HG03439 (cell line): ENCODE data around the gene SS18L1.
A peak's percentile ranks its signal among the peaks of the same experiment; 100 is the strongest.
"Not testable (repeated sequence)": the region's sequence is repeated elsewhere in the genome, so short reads cannot be mapped to it uniquely, and the experiment has no call there.

Source experiments
- ATAC-seq: cut with Tn5 transposase; IDR thresholded peaks from one replicate; pipeline ENCODE4 v1.9.1; 2021; ENCODE audit warnings: mild to moderate bottlenecking, moderate library complexity; ENCODE audit not compliant: unreplicated experiment

Gene SS18L1, protein sequence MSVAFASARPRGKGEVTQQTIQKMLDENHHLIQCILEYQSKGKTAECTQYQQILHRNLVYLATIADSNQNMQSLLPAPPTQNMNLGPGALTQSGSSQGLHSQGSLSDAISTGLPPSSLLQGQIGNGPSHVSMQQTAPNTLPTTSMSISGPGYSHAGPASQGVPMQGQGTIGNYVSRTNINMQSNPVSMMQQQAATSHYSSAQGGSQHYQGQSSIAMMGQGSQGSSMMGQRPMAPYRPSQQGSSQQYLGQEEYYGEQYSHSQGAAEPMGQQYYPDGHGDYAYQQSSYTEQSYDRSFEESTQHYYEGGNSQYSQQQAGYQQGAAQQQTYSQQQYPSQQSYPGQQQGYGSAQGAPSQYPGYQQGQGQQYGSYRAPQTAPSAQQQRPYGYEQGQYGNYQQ

DNA sequence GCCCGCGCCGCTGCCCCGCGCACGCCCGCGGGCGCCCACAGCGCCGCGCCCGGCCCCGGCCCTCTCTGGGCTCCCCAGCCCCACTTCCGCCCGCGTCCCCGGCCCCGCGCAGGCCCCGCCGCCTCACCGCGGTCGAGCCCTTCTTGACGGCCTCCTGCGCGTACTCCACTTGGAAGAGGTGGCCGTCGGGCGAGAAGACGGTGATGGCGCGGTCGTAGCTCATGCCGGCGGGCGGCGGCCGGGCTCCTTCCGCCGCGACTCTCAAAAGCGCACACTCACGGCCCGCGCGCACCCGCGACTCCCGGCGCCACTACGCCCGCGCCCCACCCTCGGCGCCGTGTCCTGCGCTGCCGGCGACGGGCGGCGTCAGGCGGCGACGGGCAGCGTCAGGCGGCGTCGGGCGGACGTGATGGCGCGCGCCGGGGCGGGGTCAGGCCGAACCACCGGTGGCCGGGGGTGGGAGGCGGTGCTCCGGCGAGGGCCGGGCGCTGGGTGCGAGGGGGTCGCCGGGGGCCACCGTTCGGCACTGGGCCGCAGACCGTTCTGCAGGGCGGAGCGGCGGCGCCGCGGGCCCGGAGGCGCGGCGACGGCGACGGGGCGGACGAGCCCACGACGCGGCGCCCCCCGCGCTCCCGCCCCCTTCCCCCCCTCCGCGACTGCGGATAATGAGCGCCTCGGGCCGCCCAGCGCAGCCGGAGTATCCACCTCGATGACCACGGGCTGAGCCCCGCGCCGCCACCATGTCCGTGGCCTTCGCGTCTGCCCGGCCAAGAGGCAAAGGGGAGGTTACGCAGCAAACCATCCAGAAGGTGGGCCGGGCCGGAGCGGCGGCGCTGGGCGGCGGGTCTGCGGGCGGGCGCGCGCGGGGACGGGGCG lies at the start of gene SS18L1, which contains the start of gene PSMA7:
TSS of gene SS18L1 (plus strand) at position 689 of the 876 bp plus-strand sequence. CDS start at position 741, 52 bp downstream.
TSS of gene PSMA7 (minus strand) at position 314 of the 876 bp plus-strand sequence. CDS start at position 223, 91 bp downstream.
- peak; percentile 66 for ATAC-seq

DNA sequence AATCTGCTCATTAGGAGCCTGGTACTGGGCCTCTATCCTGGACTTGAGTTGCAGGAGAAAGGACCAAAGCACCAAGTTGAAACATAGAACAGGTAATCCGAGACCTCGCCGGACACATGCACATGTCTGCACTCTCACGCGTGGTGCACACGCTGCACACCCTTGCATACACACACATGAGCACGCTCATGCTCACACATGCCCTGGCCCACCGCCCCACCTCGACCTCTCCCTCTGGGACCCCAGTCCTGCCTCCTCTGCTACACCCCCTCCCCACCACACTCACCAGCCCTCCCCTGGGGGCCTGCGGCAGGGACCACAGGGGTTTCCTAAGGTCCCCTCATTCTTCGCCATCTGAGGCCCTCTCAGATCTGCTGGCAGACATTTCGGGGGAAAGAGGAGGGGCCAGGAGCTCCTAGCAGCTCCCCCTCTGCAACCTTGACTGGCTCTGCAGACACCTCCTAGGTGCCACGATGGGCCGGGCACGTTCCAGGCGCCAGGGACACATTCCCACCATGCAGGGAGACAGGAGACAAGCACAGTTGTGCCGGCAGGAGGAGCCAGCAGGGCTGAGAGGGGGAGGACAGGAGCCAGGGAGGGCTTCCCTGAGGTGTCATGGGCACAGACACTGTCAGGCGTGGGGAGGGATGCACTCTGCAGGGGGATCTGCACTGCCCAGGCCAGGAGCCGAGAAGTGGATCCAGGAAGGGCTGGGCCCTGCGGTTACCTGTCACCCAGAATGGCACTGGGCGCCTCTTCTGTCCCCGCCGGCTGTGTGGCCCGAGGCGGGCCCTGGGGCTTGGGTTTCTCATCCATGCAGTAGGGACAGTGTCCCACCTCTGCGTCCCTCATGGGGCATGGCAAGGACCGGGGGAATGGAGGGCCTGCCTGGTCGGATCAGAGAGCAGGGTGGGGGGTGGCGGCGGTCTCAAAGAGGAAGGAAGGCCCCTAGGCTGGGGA lies 46.9 kb upstream of the SS18L1 start:
- ATAC-seq = no peak

DNA sequence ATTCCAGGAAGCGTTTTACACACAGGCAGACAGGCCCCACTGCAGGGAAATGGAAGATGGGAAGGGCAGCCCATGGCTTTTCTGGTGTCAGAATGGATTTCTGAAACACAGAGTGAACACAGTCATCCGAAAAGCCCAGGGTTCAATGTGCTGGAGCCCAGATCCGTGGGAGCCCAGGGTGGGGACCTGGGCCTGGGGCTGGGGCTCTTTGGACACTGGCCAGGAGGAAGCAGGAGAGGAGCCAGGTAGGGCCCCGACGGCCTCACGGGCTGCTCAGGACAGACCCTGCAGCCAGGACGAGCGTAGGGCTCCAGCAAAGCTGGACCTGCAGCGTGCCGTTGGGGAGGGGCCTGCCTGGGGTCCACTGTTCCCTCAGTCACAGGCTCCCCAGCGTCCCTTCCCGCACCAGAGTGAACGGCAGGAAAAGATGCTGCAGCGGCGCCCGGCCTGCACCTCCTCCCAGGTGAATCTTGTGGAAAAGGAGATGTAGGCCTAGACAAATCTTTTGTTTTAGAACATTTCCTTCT lies 45.6 kb upstream of the SS18L1 start:
- ATAC-seq = no peak

DNA sequence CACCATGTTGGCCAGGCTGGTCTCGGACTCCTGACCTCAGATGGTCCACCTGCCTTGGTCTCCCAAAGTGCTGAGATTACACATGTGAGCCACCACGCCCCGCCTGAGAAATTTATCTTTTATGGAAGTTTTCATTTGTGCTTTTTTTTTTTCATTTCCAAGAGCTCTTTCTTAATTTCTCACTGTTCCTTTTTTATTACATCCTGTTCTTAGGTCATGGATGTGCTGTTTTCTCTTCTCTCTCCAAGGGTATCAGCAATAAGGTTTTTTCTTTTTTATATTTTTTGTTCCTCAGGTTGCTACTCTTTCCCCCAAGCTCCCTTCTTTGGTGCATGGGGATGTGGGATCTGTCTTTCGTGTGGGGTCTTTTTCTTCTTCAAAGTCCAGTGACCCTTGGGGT lies 42.5 kb upstream of the SS18L1 start:
- ATAC-seq = no peak

DNA sequence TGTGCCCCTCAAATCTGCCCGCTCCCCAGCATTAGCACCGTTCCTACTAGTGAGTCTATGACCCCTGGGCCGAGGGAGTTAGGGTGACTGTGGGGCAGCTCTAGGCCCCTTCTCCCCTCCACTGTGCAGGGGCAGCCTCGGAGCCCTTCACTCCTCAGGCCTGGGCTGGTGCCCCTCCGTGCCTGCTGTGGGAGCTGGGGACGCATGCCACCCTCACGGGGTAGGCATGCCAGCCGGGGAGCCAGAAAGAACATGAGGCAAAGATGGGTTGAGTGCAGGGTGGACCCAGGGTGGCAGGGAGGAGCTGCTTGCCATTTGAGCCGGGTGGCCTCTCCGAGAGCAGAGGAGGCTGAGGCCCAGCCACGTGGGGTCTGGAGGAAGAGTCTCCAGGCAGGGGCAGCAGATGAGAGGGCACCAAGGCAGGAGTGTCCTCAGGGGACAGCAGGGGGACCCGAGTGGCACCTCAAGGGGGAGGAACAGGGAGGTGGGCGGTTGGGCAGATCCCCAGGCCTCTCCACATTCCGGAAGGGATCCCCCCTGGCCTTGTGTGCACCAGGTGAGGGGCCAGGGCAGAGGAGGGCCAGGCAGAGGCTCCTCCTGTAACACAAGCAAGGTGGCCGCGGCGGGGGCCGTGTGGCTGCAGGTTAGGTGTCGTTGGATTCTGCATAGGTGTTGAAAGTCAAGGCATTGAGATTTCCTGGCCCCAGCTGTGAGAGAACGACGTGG lies 39.9 kb upstream of the SS18L1 start:
- ATAC-seq = no peak

DNA sequence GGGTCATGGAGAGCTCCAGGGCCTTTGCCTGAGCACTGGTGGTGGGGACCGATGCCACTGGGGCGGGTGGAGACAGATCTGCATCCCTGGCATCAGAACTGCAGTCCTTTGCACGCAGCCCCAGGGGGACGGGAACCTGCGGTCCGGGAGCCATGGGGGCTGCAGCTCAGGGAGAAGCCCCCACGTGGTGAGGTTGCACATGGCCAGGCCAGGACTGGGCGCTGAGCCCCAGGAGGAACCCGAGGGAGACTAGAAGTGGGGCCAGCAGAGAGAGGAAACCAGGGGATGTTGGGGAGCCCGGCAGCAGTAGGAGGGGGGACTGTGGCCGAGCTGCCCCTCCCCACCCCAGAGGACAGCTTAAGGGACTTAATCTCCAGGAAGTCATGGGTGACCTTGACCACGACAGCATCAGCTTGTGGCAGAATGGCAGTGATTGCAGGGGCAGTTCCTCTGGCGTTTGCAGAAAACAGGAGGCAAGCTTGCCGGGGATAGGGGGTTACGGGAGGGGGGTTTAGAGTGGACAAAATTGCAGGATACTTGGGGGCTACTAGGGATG lies 39.3 kb upstream of the SS18L1 start:
- ATAC-seq = no peak

DNA sequence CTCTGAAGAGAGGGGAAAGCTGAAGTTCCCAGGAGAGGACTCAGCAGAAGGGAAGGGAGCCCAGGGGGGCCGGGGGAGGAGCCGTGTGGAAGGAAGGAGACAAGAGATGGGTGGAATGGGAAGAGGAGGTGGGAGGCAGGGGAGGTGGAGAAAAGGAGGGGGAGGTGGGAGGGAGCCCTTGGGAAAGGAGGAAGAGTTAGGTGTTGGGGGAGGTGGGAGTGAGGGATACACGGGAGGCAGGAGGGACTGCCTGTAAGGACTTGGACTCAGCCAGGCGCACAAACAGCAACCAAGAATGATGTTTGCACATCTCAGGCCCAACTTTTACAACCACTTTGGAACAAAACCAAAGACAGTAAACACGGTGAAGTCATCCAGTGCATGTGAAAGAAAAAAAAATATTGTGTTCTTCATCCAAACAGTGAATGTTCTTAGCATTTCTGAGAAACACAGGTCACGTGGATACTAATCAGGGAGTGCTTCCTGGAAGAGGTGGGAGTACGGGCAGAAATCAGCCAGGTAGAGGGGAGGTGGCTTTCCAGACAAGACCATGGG lies 38.7 kb upstream of the SS18L1 start:
- ATAC-seq = no peak

DNA sequence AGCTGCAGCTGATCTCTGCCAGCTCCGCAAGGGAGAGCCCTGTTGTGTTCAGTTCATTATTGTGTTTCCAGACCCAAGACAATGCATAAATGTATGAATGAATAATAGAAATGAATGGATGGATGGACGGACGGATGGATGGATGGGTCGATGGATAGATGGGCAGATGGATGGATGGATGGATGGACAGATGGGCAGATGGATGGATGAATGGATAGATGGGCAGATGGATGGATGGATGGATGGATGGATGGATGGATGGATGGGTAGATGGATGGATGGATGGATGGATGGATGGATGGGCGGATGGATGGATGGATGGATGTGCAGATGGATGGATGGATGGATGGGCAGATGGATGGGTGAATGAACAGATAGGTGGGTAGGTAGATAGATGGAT lies 38.0 kb upstream of the SS18L1 start:
- ATAC-seq = no peak

DNA sequence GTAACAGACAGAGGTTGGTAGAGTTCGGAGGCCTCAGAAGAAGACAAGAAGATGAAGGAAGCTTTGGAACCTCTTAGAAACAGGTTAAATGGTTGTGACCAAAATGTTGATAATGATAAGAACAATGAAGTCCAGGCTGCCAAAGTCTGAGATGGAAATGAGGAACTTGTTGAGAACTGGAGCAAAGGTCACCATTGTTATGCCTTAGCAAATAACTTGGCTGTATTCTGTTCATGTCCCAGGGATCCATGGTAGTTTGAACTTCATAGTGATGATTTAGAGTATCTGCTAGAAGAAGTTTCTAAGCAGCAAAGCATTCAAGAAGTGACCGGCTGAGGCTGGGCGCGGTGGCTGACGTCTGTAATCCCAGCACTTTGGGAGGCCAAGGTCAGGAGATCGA lies 32.4 kb upstream of the SS18L1 start:
- no peak for ATAC-seq

DNA sequence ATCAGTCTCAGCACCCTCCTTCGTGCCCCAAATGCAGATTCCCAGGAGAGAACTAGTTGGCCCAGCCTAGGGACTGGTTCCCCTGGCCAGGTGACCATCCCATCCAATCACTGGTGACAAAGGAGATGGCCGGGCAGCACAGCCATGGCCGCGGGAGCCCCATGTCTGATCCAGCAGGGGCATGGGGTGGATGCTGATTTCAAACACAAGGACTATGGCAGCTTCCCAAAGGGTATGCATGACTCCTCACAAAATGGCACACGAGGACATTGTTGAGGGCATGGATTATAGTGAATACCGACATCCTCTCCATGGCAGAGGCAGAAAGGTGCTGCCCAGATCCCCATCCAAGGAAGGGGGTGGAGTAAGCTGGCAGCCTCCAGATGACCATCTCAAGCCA lies 31.2 kb upstream of the SS18L1 start:
- no peak for ATAC-seq

DNA sequence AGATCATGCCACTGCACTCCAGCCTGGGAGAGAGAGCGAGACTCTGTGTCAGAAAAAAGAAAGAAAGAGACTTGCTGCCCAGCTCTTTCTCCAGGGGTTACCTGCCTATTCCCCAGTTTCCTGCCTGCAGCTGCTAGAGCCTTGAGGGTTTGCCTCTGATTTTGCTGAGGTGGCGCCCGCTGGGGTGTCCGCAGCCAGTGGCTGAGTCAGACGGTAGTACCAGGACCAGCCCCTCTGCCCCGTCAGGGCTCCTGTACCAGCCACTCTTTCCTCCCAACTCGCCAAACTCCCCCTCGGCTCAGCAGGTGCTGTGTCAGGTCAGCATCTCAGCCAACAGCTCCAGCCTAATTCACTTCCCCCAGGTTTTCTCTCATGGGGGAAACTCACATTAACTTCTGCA lies 28.7 kb upstream of the SS18L1 start:
- no peak for ATAC-seq

DNA sequence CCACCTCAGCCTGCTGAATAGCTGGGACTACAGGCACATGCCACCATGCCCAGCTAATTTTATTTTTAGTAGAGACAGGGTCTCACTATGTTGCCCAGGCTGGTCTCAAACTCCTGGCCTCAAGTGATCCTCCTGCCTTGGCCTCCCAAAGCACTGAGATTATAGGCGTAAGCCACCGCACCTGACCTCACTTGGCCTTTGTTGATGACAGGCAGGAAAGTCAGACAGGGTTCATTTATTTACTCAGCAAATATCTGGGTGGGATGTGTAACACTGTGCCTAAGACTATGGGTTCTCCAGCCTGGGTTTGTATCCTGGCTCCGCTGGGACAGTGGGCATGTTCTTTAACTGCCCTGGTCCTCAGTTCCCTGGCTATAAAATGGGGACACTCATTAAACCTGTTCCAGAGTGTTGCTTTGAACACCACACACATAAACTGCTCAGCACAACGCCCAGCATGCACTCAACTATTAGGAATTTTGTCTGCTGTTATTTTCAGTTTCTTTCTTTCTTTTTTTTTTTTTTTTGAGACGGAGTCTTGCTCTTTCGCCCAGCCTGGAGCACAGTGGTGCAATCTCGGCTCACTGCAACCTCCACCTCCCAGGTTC lies 27.7 kb upstream of the SS18L1 start:
- ATAC-seq = not testable (repeated sequence)

DNA sequence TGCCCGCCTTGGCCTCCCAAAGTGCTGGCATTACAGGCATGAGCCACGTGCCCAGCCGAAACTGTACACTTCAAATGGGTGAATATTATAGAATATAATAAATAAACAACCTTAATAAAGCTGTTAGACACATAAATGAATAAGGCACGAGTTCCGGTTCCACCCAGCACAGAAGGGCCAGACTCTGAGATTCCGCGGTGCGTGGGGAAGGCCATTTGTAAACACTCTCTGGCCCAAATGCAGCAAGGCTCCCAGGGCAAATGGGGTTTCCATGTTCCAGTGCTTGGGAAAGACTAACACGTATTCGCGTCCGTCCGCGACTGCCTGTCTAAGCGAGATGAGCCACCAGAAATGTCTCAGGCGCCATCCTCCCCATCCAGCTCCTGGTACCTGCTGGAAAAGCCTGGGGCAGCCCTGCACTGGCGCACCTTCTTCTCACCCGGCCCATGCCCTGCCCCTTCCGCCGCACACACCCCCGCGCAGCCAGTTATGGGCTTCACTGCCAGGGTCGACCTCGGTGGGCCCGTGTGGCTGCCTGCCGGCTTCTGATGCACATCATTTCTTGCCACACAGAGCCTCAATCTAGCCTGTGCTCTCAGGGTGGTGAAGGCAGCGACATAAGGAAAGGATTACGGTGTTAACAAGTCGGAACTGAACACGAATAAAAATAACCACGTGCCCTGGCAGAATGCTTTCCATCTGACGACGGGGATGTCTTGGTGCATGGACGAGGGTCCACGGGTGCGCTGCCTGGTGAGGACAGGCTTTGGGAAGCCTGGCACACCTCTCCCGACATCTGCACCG lies 26.8 kb upstream of the SS18L1 start:
- no peak for ATAC-seq

DNA sequence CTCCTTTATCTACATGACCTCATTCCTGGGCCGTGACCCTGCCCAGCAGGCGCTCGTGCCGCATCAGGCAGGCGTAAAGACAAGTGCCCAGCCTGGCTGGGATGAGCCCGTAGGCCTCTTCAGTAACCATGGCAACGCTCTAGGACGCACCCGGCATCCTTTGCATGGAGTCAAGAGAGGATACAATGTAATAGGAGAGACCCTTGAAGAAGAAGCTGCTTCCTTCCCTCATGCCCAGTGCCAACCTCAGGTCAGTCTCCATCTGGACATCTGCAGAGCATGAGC lies 26.3 kb upstream of the SS18L1 start:
- no peak for ATAC-seq

DNA sequence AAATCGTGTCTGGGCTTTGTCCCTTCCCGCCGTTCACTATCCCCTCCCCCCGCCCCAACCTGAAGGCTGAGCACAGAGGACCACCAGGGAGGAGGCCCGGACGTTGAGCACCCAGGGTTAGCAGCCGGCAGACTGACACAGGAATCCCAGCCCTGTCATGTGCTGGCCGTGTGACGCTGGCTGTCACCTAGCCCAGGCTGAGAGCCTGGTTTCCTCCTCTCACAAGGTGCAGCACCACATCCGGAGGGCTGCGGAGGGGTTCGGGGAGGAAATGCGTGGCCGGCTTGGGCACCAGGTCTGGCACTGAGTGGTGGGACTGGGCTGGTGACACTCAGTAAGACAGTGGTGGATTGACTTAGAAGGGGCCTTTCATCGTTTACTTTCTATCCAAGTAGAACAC lies 25.9 kb upstream of the SS18L1 start:
- no peak for ATAC-seq

DNA sequence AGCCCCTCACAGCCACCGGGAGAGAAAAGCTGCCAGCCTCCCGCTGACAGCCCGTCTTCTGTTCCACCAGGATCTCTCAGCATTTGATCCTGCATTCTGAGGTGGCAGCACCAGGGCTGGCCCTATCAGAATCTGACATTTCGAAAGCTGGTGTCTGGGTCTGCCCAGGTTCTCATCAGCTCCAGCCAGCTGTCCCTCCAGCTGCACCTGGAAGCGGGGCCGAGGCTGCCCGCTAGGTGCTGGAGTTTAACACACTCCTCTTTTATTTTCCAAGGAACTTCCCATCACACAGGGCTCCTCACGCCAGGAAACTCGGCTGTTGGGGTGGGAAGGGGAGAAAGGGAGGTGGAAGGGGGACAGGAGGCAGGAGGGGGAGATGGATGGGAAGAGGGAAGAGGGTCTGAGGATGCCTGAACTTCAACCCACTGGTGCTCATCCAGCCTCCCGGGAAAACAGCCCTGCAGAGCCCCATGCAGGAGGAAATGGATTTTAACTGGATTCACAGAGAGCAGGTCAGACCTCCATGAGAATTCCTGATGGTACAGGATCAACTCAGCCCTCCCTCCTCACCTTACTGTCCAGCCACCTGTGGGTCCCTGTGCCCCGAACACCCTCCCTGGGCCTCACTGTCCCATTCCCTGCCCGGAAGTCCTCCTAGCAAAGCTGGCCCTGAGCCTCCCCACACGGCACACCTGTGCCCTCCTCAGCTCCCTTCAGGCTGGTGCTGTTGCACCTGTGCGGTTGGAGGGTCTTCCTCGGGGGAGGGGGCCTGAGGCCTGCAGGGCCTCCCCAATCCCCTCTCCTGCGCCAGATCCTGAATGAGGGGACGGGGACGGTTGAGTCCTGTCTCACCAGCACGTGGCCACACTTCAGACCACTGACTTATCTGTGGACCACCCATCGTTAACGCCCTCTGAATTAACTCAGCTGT lies 25.2 kb upstream of the SS18L1 start:
- no peak for ATAC-seq

DNA sequence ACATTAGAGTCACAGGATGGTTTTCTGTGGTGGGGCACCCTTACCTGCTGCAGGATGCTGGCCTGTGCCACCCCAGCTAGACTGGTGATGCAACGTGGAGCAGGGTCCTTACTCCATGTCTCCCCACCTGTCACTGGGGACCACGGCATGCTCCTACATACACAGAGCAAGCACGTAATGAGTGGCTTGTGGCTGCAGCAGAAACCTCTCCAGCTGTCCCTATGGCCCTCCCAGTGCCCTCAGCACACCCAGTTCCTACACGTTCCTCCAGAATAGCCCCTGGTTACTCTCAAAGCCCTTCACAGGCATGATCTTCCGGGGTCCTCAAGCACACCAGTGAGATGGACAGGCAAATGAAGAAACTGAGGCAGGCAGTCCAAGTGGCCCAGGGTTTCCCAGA lies 24.5 kb upstream of the SS18L1 start:
- ATAC-seq = no peak
